ENCODE data around the gene ADAT3. TPM values are rescaled to one million over a fixed set of nuclear protein-coding genes. Genes with fewer than 3 reads are reported as not detected.
"Not testable (repeated sequence)": the region's sequence is repeated elsewhere in the genome, so short reads cannot be mapped to it uniquely, and the experiment has no call there.

The ADAT3 gene
- total RNA-seq, 1 donor, result 4.2 TPM

- TF ChIP-seq, protein P1, sequence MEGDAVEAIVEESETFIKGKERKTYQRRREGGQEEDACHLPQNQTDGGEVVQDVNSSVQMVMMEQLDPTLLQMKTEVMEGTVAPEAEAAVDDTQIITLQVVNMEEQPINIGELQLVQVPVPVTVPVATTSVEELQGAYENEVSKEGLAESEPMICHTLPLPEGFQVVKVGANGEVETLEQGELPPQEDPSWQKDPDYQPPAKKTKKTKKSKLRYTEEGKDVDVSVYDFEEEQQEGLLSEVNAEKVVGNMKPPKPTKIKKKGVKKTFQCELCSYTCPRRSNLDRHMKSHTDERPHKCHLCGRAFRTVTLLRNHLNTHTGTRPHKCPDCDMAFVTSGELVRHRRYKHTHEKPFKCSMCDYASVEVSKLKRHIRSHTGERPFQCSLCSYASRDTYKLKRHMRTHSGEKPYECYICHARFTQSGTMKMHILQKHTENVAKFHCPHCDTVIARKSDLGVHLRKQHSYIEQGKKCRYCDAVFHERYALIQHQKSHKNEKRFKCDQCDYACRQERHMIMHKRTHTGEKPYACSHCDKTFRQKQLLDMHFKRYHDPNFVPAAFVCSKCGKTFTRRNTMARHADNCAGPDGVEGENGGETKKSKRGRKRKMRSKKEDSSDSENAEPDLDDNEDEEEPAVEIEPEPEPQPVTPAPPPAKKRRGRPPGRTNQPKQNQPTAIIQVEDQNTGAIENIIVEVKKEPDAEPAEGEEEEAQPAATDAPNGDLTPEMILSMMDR (IDR thresholded peaks at IDR 0.05; ENCODE audit: insufficient read depth, low read length), result no peak
- DNase-seq (ENCODE audit: low read depth), result no peak
- no peak overlapping the region for H3K4me3 ChIP-seq (ENCODE audit: low read depth, low read length)
These were observed 36.2 kb upstream of the ADAT3 start for GRCh38 chr19:1868971-1869370.

DNA sequence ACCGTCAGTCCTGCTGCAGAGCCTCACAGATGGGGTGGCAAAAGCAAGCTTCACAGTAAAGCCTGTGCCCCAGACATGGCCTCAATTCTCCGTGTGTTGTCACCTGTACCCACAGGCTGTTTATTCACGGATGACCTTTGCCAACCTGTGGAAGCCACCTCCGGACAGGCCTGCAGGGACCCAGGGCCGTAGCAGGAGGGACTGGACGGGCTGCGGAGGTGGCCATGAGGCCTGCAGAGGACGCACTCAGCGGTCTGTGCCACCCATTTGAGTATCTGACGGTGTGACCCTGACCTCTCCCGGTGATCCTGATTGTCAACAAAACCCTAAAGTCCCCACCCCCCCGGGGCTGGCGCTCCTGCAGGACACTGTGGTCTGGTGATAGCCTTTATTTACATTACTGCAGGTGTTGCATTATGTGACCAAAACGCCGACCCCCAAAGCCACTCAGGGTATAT, 34.0 kb upstream of the ADAT3 start:
- TF ChIP-seq, protein P1 (IDR thresholded peaks at IDR 0.05; ENCODE audit: insufficient read depth, low read length), result no peak
- no peak for DNase-seq (ENCODE audit: low read depth)
- no peak overlapping the region for H3K4me3 ChIP-seq (ENCODE audit: low read depth, low read length)

- TF ChIP-seq, protein P1 (IDR thresholded peaks at IDR 0.05; ENCODE audit: insufficient read depth, low read length), result no peak
- H3K4me3 ChIP-seq (ENCODE audit: low read depth, low read length), result no peak overlapping the region
- no peak for DNase-seq (ENCODE audit: low read depth)
These were observed 33.6 kb upstream of the ADAT3 start for GRCh38 chr19:1871630-1872029.

- DNase-seq (ENCODE audit: low read depth), result no peak
- peak overlapping the region; percentile 99 for H3K4me3 ChIP-seq (ENCODE audit: low read depth, low read length)
- TF ChIP-seq, protein P1 (IDR thresholded peaks at IDR 0.05; ENCODE audit: insufficient read depth, low read length), result no peak
These were observed 32.2 kb upstream of the ADAT3 start for GRCh38 chr19:1872807-1873523.

- TF ChIP-seq, protein P1 (IDR thresholded peaks at IDR 0.05; ENCODE audit: insufficient read depth, low read length), result no peak
- H3K4me3 ChIP-seq (ENCODE audit: low read depth, low read length), result peak overlapping the region; percentile 99
- peak; percentile 42 for DNase-seq (ENCODE audit: low read depth)
These were observed 31.4 kb upstream of the ADAT3 start for GRCh38 chr19:1873524-1874473.

GRCh38 chr19:1874554-1875185, 30.5 kb upstream of the ADAT3 start:
- peak; percentile 53 for DNase-seq (ENCODE audit: low read depth)
- peak overlapping the region; percentile 99 for H3K4me3 ChIP-seq (ENCODE audit: low read depth, low read length)
- TF ChIP-seq, protein P1 (IDR thresholded peaks at IDR 0.05; ENCODE audit: insufficient read depth, low read length), result no peak

GRCh38 chr19:1875265-1875645, 29.9 kb upstream of the ADAT3 start:
- H3K4me3 ChIP-seq (ENCODE audit: low read depth, low read length), result peak overlapping the region; percentile 99
- not testable (repeated sequence) for DNase-seq (ENCODE audit: low read depth)

Data from fibroblast of the aortic adventitia (primary cell).